Epidermal melanocyte (primary cell): ENCODE results near the gene TFB2M.
A peak's percentile ranks its signal among the peaks of the same experiment; 100 is the strongest.
"Not testable (repeated sequence)": the region's sequence is repeated elsewhere in the genome, so short reads cannot be mapped to it uniquely, and the experiment has no call there.

Experiments
- DNase-seq: peaks from one replicate; pipeline ENCODE4 v3.0.0; 2011; ENCODE audit warnings: low spot score; ENCODE audit not compliant: insufficient read length

TFB2M gene

GRCh38 chr1:246583056-246583440 is 17.0 kb upstream of the TFB2M start:
- no peak for DNase-seq

GRCh38 chr1:246582301-246583055 is 16.4 kb upstream of the TFB2M start:
- no peak for DNase-seq

- DNase-seq, result no peak
Measured at GRCh38 chr1:246580497-246581370, 14.7 kb upstream of the TFB2M start.

- DNase-seq, result no peak
Measured at GRCh38 chr1:246579818-246580217, 13.8 kb upstream of the TFB2M start.

GRCh38 chr1:246577720-246578106 is 11.7 kb upstream of the TFB2M start:
- no peak for DNase-seq

GRCh38 chr1:246577082-246577719 is 11.1 kb upstream of the TFB2M start:
- DNase-seq, result no peak

- DNase-seq, result no peak
Measured at GRCh38 chr1:246576709-246577032, 10.6 kb upstream of the TFB2M start.

- DNase-seq, result no peak
Measured at GRCh38 chr1:246573491-246573890, 7.4 kb upstream of the TFB2M start.

GRCh38 chr1:246572785-246573184 is 6.7 kb upstream of the TFB2M start:
- DNase-seq, result no peak

- DNase-seq, result no peak
Measured at GRCh38 chr1:246571953-246572352, 5.9 kb upstream of the TFB2M start.

- DNase-seq, result not testable (repeated sequence)
Measured at GRCh38 chr1:246571309-246571708, 5.2 kb upstream of the TFB2M start.

- no peak for DNase-seq
Measured at GRCh38 chr1:246569248-246570238, 3.5 kb upstream of the TFB2M start.

- DNase-seq, result no peak
Measured at GRCh38 chr1:246567646-246568235, 1.7 kb upstream of the TFB2M start.

- DNase-seq, result peak; percentile 27
Measured at GRCh38 chr1:246566813-246567645, 968 bp upstream of the TFB2M start.

GRCh38 chr1:246565751-246566127 is 322 bp downstream of the TFB2M start:
- no peak for DNase-seq

- DNase-seq, result no peak
Measured at GRCh38 chr1:246564839-246565750, 966 bp downstream of the TFB2M start.

GRCh38 chr1:246560833-246561232 is 5.2 kb downstream of the TFB2M start:
- DNase-seq, result not testable (repeated sequence)

- DNase-seq, result no peak
Measured at GRCh38 chr1:246559310-246559709, 6.8 kb downstream of the TFB2M start.

- no peak for DNase-seq
Measured at GRCh38 chr1:246558041-246558440, 8.0 kb downstream of the TFB2M start.
